BLaER1 (cell line): ENCODE measurements around the gene GLRA2.
A peak's percentile ranks its signal among the peaks of the same experiment; 100 is the strongest.

Experiments
- H3K27ac ChIP-seq: shearing (Covaris generic); formaldehyde crosslinking; 2 replicates; pipeline ENCODE4 v1.8.1; 2022
- H3K27me3 ChIP-seq: shearing (Covaris generic); formaldehyde crosslinking; 2 replicates; pipeline ENCODE4 v1.8.1; 2022
- H3K36me3 ChIP-seq: shearing (Covaris generic); formaldehyde crosslinking; 2 replicates; pipeline ENCODE4 v1.8.1; 2022
- H3K4me1 ChIP-seq: shearing (Covaris generic); formaldehyde crosslinking; 2 replicates; pipeline ENCODE4 v1.8.1; 2022
- H3K4me2 ChIP-seq: shearing (Covaris generic); formaldehyde crosslinking; 2 replicates; pipeline ENCODE4 v1.8.1; 2022
- H3K4me3 ChIP-seq: shearing (Covaris generic); formaldehyde crosslinking; 2 replicates; pipeline ENCODE4 v1.8.1; 2022
- H3K9ac ChIP-seq: shearing (Covaris generic); formaldehyde crosslinking; 2 replicates; pipeline ENCODE4 v1.8.1; 2022
- H3K9me3 ChIP-seq: shearing (Covaris generic); formaldehyde crosslinking; 2 replicates; pipeline ENCODE4 v1.8.1; 2022
- H4K20me1 ChIP-seq: shearing (Covaris generic); formaldehyde crosslinking; 2 replicates; pipeline ENCODE4 v1.8.1; 2022
- Cebpa-rat ChIP-seq: shearing (Covaris generic); IDR thresholded peaks from 2 replicates; pipeline ENCODE4 v1.8.1; 2022

Gene GLRA2

GRCh38 chrX:14758029-14758491, 228.7 kb downstream of the GLRA2 start:
- Histone ChIP-seq H3K4me3 (no peak overlapping the region), H3K27ac (no peak overlapping the region), H3K9ac (no peak overlapping the region)

GRCh38 chrX:14775416-14775815, 246.1 kb downstream of the GLRA2 start:
- Histone ChIP-seq H3K27me3 (peaks cover 87% of the 10 kb centered on the region), H3K9me3 (peaks cover 28% of the 10 kb centered on the region), H4K20me1 (no peaks in the 10 kb centered on the region), H3K36me3 (peaks cover 4% of the 10 kb centered on the region; the same call in 1 of the 2 replicates), H3K27ac (no peak overlapping the region), H3K4me1 (no peaks in the 10 kb centered on the region), H3K4me3 (no peak overlapping the region), H3K9ac (no peak overlapping the region), H3K4me2 (no peak overlapping the region)
- TF ChIP-seq Cebpa-rat = no peak

More at GRCh38 chrX:14758029-14758491, 228.7 kb downstream of the GLRA2 start:
- Histone ChIP-seq H3K4me1 (no peaks in the 10 kb centered on the region), H3K9me3 (peaks cover 15% of the 10 kb centered on the region; the same call in 1 of the 2 replicates), H3K27me3 (peaks cover 72% of the 10 kb centered on the region), H3K36me3 (no peaks in the 10 kb centered on the region), H4K20me1 (no peaks in the 10 kb centered on the region), H3K4me2 (no peak overlapping the region)
- TF ChIP-seq Cebpa-rat = peak; percentile 73

GRCh38 chrX:14776901-14777300, 247.6 kb downstream of the GLRA2 start:
- Histone ChIP-seq H3K4me3 (no peak overlapping the region), H3K36me3 (peaks cover 4% of the 10 kb centered on the region; the same call in 1 of the 2 replicates), H3K4me1 (no peaks in the 10 kb centered on the region), H3K9me3 (peaks cover 13% of the 10 kb centered on the region), H3K9ac (no peak overlapping the region), H3K27me3 (peaks cover 87% of the 10 kb centered on the region), H4K20me1 (no peaks in the 10 kb centered on the region; the same call in 1 of the 2 replicates), H3K4me2 (no peak overlapping the region), H3K27ac (no peak overlapping the region)
- no peak for TF ChIP-seq Cebpa-rat

- H3K36me3 ChIP-seq = peaks cover 2% of the 10 kb centered on the region; the same call in 1 of the 2 replicates
- H3K27ac ChIP-seq = no peak overlapping the region
- H3K9me3 ChIP-seq = peaks cover 6% of the 10 kb centered on the region
- H3K4me3 ChIP-seq = no peak overlapping the region
- TF ChIP-seq Cebpa-rat = no peak
- H3K9ac ChIP-seq = no peak overlapping the region
- H3K27me3 ChIP-seq = peaks cover 87% of the 10 kb centered on the region
- no peak overlapping the region for H3K4me2 ChIP-seq
- H3K4me1 ChIP-seq = no peaks in the 10 kb centered on the region
- H4K20me1 ChIP-seq = no peaks in the 10 kb centered on the region; the same call in 1 of the 2 replicates
Observed at GRCh38 chrX:14777525-14777924, 248.2 kb downstream of the GLRA2 start.

GRCh38 chrX:14779580-14779979, 250.2 kb downstream of the GLRA2 start:
- no peak overlapping the region for H3K4me3 ChIP-seq
- no peak overlapping the region for H3K27ac ChIP-seq
- H4K20me1 ChIP-seq = no peaks in the 10 kb centered on the region; the same call in 1 of the 2 replicates
- H3K4me1 ChIP-seq = no peaks in the 10 kb centered on the region
- no peak for TF ChIP-seq Cebpa-rat
- no peaks in the 10 kb centered on the region for H3K36me3 ChIP-seq
- H3K4me2 ChIP-seq = no peak overlapping the region
- H3K9me3 ChIP-seq = no peaks in the 10 kb centered on the region
- peaks cover 93% of the 10 kb centered on the region for H3K27me3 ChIP-seq
- no peak overlapping the region for H3K9ac ChIP-seq
